A172 (cell line): ENCODE data around the gene CEP126. TPM values are rescaled to one million over a fixed set of nuclear protein-coding genes. Genes with fewer than 3 reads are reported as not detected.
A peak's percentile ranks its signal among the peaks of the same experiment; 100 is the strongest.

Experiments
- DNase-seq: peaks from one replicate; pipeline ENCODE4 v3.0.0-alpha.2; 2015; ENCODE audit warnings: low spot score
- total RNA-seq: library from RNA; depleted of rRNA; stranded (reverse); fragments of >200 nt; shearing (Covaris generic); gene quantifications from 2 replicates; pipeline ENCODE4 v1.2.3, GENCODE V29; 2014; rRNA removed

CEP126 gene
- total RNA-seq, 1 experiment from 2014 or later = 0.72 TPM

- DNase-seq = peak; percentile 34
These were observed 93.0 kb downstream of the CEP126 start for GRCh38 chr11:102007567-102008437.

DNA sequence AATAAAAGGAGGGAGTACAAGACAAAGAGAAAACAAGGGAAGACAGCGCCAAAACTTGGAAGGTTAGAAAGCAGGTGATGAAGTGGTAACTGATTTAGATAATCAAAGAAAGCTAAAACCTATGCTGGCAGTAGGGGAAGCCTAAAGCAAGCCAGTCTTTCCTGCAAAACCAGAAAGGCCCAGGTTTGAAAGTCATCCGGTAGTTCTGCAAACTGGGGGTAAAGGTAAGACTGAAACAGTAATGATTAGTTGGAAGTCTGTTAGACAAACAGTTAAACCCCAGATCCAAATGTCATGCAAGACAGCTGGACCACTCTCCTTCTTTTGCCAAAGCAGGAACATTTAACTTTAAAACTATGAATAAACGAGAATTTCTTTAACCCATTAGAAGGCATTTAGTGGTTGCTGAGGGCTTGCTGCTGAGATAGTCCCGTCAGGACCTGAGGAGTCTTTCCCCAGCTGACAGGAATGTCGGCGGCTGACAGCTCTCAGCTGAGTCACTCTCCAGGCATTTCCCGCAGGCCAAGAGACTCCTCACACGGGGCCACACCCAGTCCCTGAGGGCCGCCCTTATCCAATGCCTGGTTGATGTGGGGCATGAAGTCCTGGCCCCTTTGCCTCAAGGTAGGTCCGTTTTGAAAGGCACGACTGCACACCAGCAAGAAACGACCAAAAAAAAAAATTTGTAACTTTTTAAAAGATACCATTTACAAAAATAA, 96.1 kb downstream of the CEP126 start:
- peak; percentile 91 for DNase-seq

- DNase-seq = peak; percentile 10
These were observed 98.1 kb downstream of the CEP126 start for GRCh38 chr11:102012946-102013345.

- no peak for DNase-seq
These were observed 99.9 kb downstream of the CEP126 start for GRCh38 chr11:102014756-102015155.

GRCh38 chr11:102017026-102017425, 102.2 kb downstream of the CEP126 start:
- no peak for DNase-seq

- no peak for DNase-seq
These were observed 111.4 kb downstream of the CEP126 start for GRCh38 chr11:102026217-102026616.

- no peak for DNase-seq
These were observed 112.1 kb downstream of the CEP126 start for GRCh38 chr11:102026959-102027358.

DNA sequence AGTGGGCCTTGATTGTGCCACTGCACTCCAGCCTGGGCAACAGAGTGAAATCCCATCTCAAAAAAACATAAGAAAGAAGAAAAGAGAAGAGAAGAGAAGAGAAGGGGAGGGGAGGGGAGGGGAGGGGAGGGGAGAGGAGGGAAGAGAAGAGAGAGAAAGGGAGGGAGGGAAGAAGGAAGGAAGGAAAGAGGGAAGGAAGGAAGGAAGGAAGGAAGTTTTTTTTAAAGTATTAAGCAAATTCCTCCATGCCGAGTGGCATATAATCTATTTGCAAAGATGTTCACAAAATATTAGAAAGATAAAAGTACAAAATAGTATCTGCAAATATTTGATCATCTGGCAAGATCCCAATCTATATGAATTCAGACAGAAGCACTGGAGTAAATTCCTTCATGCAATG, 121.9 kb downstream of the CEP126 start:
- no peak for DNase-seq

- peak; percentile 2 for DNase-seq
These were observed 132.0 kb downstream of the CEP126 start for GRCh38 chr11:102046841-102047240.

- DNase-seq = peak; percentile 55
These were observed 132.6 kb downstream of the CEP126 start, which contains the start of gene CFAP300 for GRCh38 chr11:102047305-102047924. Gene CFAP300 (plus strand): TSS chr11:102047437. CDS start chr11:102047471, 34 bp downstream.

Other genes starting within 250 kb of the CEP126 start
- not detected in 2 replicates for gene ANGPTL5, start 1.5 kb downstream of the CEP126 start, total RNA-seq
- gene CFAP300, start 132.4 kb downstream of the CEP126 start, total RNA-seq = 9.0 and 9.1 TPM in 2 replicates
- 33.2 and 44.5 TPM in 2 replicates for gene YAP1, start 195.4 kb downstream of the CEP126 start, total RNA-seq